ENCODE data around the gene SIK3.

DNA sequence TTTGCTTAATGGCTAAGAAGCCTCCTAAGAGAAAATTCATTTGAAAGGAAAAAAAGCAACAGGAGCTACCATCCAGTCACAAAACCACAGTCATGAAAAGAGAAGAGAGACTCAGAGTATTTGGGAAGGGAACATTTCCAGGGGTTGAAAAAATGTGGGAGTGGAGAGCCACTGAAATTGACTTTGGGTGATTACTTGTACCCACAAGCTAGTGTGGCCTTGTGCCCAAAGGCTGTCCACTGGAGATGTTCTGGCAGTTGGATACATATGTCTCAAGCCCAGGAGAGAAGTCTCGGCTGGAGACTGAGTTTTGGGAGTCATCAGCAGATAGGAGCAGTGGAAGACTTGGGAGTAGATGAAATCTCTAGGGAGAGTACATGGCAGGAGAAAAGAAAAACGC is 303.4 kb downstream of the SIK3 start:
- no peak for TF ChIP-seq GABPA (IDR thresholded peaks at IDR 0.05; ENCODE audit: low read depth)
- TF ChIP-seq, protein P1, sequence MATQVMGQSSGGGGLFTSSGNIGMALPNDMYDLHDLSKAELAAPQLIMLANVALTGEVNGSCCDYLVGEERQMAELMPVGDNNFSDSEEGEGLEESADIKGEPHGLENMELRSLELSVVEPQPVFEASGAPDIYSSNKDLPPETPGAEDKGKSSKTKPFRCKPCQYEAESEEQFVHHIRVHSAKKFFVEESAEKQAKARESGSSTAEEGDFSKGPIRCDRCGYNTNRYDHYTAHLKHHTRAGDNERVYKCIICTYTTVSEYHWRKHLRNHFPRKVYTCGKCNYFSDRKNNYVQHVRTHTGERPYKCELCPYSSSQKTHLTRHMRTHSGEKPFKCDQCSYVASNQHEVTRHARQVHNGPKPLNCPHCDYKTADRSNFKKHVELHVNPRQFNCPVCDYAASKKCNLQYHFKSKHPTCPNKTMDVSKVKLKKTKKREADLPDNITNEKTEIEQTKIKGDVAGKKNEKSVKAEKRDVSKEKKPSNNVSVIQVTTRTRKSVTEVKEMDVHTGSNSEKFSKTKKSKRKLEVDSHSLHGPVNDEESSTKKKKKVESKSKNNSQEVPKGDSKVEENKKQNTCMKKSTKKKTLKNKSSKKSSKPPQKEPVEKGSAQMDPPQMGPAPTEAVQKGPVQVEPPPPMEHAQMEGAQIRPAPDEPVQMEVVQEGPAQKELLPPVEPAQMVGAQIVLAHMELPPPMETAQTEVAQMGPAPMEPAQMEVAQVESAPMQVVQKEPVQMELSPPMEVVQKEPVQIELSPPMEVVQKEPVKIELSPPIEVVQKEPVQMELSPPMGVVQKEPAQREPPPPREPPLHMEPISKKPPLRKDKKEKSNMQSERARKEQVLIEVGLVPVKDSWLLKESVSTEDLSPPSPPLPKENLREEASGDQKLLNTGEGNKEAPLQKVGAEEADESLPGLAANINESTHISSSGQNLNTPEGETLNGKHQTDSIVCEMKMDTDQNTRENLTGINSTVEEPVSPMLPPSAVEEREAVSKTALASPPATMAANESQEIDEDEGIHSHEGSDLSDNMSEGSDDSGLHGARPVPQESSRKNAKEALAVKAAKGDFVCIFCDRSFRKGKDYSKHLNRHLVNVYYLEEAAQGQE (IDR thresholded peaks at IDR 0.05; ENCODE audit: insufficient replicate concordance, low read depth), result no peak
- TF ChIP-seq CTCF (IDR thresholded peaks at IDR 0.05; ENCODE audit: insufficient read depth, low read length), result no peak
- TF ChIP-seq POLR2AphosphoS5 (IDR thresholded peaks at IDR 0.05; ENCODE audit: low read depth), result no peak

Data from HL-60 (cell line).